HEK293T (cell line): ENCODE results near the gene GPHN.

ENCODE experiments used
- ARNT ChIP-seq: fragments of 450-650 bp; IDR thresholded peaks from 2 replicates; pipeline ENCODE4 v1.6.1; 2017; ENCODE audit warnings: mild to moderate bottlenecking
- BHLHE40 ChIP-seq: fragments of 450-650 bp; IDR thresholded peaks from 2 replicates; pipeline ENCODE4 v1.6.1; 2016; ENCODE audit warnings: mild to moderate bottlenecking, moderate library complexity, borderline replicate concordance
- CTBP1 ChIP-seq: fragments of 450-650 bp; IDR thresholded peaks from 2 replicates; pipeline ENCODE4 v1.6.1; 2016; ENCODE audit warnings: borderline replicate concordance
- ELF4 ChIP-seq: fragments of 450-650 bp; IDR thresholded peaks from 2 replicates; pipeline ENCODE4 v1.6.1; 2017; ENCODE audit warnings: antibody characterized with exemption
- FOXA1 ChIP-seq: fragments of 450-650 bp; IDR thresholded peaks from 2 replicates; pipeline ENCODE4 v1.6.1; 2016; ENCODE audit warnings: mild to moderate bottlenecking
- FOXM1 ChIP-seq: fragments of 450-650 bp; IDR thresholded peaks from 2 replicates; pipeline ENCODE4 v1.6.1; 2017; ENCODE audit warnings: mild to moderate bottlenecking, borderline replicate concordance
- L3MBTL2 ChIP-seq: fragments of 450-650 bp; conservative IDR thresholded peaks from 2 replicates; pipeline ENCODE4 v1.6.1; 2016; ENCODE audit warnings: mild to moderate bottlenecking
- NFRKB ChIP-seq: fragments of 450-650 bp; IDR thresholded peaks from 2 replicates; pipeline ENCODE4 v1.6.1; 2016; ENCODE audit warnings: mild to moderate bottlenecking, moderate library complexity
- PKNOX1 ChIP-seq: fragments of 450-650 bp; IDR thresholded peaks from 2 replicates; pipeline ENCODE4 v1.6.1; 2016
- SP1 ChIP-seq: fragments of 450-650 bp; IDR thresholded peaks from 2 replicates; pipeline ENCODE4 v1.6.1; 2017
- SUZ12 ChIP-seq: fragments of 450-650 bp; IDR thresholded peaks from 2 replicates; pipeline ENCODE4 v1.6.1; 2016; ENCODE audit warnings: mild to moderate bottlenecking
- TARDBP ChIP-seq: fragments of 450-650 bp; IDR thresholded peaks from 2 replicates; pipeline ENCODE4 v1.6.1; 2016
- ZNF384 ChIP-seq: fragments of 450-650 bp; IDR thresholded peaks from 2 replicates; pipeline ENCODE4 v1.6.1; 2016

GRCh38 chr14:66472251-66472650 is 35.7 kb upstream of the GPHN start:
- TF ChIP-seq BHLHE40, result no peak
- no peak for TF ChIP-seq SP1
- no peak for TF ChIP-seq FOXA1
- no peak for TF ChIP-seq FOXM1
- TF ChIP-seq ZNF384, result no peak
- no peak for TF ChIP-seq L3MBTL2
- TF ChIP-seq ELF4, result no peak
- no peak for TF ChIP-seq PKNOX1
- TF ChIP-seq TARDBP, result no peak
- no peak for TF ChIP-seq ARNT
- no peak for TF ChIP-seq CTBP1
- no peak for TF ChIP-seq NFRKB
- no peak for TF ChIP-seq SUZ12
